ENCODE data around the gene MAX. TPM values are rescaled to one million over a fixed set of nuclear protein-coding genes. Genes with fewer than 3 reads are reported as not detected.
"Not testable (repeated sequence)": the region's sequence is repeated elsewhere in the genome, so short reads cannot be mapped to it uniquely, and the experiment has no call there.

MAX gene
- total and polyA plus RNA-seq, 2 donors (not counting 1 experiment from before 2014, with no cell fraction given), result 35.0 to 85.8 TPM

DNA sequence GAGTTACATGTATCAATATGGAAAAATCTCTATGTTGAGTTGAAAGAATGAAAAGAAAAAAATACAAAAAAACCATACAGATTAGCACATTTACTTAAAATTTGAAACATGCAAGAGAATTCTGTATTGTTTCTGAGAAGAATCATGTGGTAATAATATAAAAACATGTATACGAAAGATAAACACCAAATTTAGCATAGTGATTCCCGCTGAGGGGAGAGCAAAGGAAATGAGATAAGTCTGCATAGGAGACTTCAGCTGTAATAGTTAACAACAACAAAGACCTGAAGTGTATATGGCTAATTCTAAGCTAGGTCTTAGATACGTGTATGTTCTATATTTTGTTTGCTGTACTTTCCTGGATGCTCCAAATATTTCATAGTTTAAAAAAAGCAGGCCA lies 69.1 kb downstream of the MAX start:
- TF ChIP-seq CTCF (conservative IDR thresholded peaks at IDR 0.05 in 1 of 2, IDR thresholded peaks at IDR 0.05 in 1 of 2; ENCODE audit: low read depth in 1 of 2, low read length in 2 of 2) (no peak), EZH2 (IDR thresholded peaks at IDR 0.05; ENCODE audit: low read length, missing control alignments) (no peak)
- H3K9ac ChIP-seq (ENCODE audit: insufficient read depth, low read length), result no peak overlapping the region
- DNase-seq (ENCODE audit: low read depth in 2 of 2), result no peak
- peaks cover 8% of the 10 kb centered on the region for H3K4me1 ChIP-seq (ENCODE audit: control insufficient read depth, extremely low read depth, insufficient read depth, low read length)
- no peaks in the 10 kb centered on the region for H3K27me3 ChIP-seq (ENCODE audit: control insufficient read depth, insufficient read depth, low read length)
- H2AFZ ChIP-seq (ENCODE audit: low read length), result no peak overlapping the region
- H3K36me3 ChIP-seq (ENCODE audit: control insufficient read depth, insufficient read depth, low read length), result no peaks in the 10 kb centered on the region
- no peak overlapping the region for H3K4me3 ChIP-seq (replicated peaks in 1 of 4; ENCODE audit: control extremely low read depth in 1 of 4, insufficient read depth in 1 of 4, low read depth in 3 of 4, low read length in 4 of 4)
- no peak overlapping the region for H3K4me2 ChIP-seq (ENCODE audit: extremely low read depth, insufficient read depth, low read length)
- H3K79me2 ChIP-seq (ENCODE audit: control insufficient read depth, insufficient read depth, low read length), result no peaks in the 10 kb centered on the region
- no peak overlapping the region for H3K27ac ChIP-seq (ENCODE audit: insufficient read depth, low read length)
- H3K9me3 ChIP-seq (ENCODE audit: control insufficient read depth, insufficient read depth, low read depth, low read length), result no peaks in the 10 kb centered on the region
- no peaks in the 10 kb centered on the region for H4K20me1 ChIP-seq (ENCODE audit: control insufficient read depth, extremely low read depth, insufficient read depth, low read length)

DNA sequence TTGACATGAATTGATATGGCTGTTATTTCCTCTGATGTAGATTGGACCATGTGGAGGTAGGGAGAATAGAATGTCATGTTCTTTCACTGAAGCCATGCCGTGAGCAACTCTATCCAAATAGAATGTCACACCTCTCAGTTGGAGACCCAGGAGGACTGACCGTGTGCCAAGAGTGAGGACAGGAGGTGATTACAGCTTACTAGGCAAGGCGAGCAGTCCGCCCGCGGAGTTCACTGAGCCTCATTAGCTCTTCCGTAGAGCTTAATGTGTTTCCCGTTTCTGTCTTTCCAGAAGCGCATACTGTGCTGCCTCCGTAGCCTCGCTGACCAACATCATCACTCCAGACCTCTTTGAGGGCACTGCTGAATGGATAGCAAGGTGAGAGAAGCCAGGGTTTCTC lies 70.0 kb downstream of the MAX start:
- DNase-seq (ENCODE audit: low read depth in 2 of 2), result no peak
- H2AFZ ChIP-seq (ENCODE audit: low read length), result no peak overlapping the region
- no peaks in the 10 kb centered on the region for H3K27me3 ChIP-seq (ENCODE audit: control insufficient read depth, insufficient read depth, low read length)
- H3K4me3 ChIP-seq (replicated peaks in 1 of 4; ENCODE audit: control extremely low read depth in 1 of 4, insufficient read depth in 1 of 4, low read depth in 3 of 4, low read length in 4 of 4), result no peak overlapping the region
- no peaks in the 10 kb centered on the region for H3K79me2 ChIP-seq (ENCODE audit: control insufficient read depth, insufficient read depth, low read length)
- no peak for TF ChIP-seq CTCF (conservative IDR thresholded peaks at IDR 0.05 in 1 of 2, IDR thresholded peaks at IDR 0.05 in 1 of 2; ENCODE audit: low read depth in 1 of 2, low read length in 2 of 2)
- no peak for TF ChIP-seq EZH2 (IDR thresholded peaks at IDR 0.05; ENCODE audit: low read length, missing control alignments)
- no peaks in the 10 kb centered on the region for H3K9me3 ChIP-seq (ENCODE audit: control insufficient read depth, insufficient read depth, low read depth, low read length)
- H3K36me3 ChIP-seq (ENCODE audit: control insufficient read depth, insufficient read depth, low read length), result peaks cover 5% of the 10 kb centered on the region
- H3K4me2 ChIP-seq (ENCODE audit: extremely low read depth, insufficient read depth, low read length), result no peak overlapping the region
- no peak overlapping the region for H3K9ac ChIP-seq (ENCODE audit: insufficient read depth, low read length)
- H3K27ac ChIP-seq (ENCODE audit: insufficient read depth, low read length), result no peak overlapping the region
- no peaks in the 10 kb centered on the region for H4K20me1 ChIP-seq (ENCODE audit: control insufficient read depth, extremely low read depth, insufficient read depth, low read length)
- H3K4me1 ChIP-seq (ENCODE audit: control insufficient read depth, extremely low read depth, insufficient read depth, low read length), result peaks cover 8% of the 10 kb centered on the region

DNA sequence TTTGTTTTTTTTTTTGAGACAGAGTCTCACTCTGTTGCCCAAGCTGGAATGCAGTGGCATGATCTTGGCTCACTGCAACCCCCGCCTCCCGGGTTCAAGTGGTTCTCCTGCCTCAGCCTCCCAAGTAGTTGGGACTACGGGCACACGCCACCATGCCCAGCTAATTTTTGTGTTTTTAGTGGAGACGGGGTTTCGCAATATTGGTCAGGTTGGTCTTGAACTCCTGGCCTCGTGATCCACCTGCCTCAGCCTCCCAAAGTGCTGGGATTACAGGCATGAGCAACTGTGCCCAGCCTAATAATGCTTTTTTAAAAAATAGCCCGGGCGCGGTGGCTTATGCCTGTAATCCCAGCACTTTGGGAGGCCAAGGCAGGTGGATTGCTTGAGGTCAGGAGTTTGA lies 71.0 kb downstream of the MAX start:
- not testable (repeated sequence) for H3K4me3 ChIP-seq (replicated peaks in 1 of 4; ENCODE audit: control extremely low read depth in 1 of 4, insufficient read depth in 1 of 4, low read depth in 3 of 4, low read length in 4 of 4); H3K27ac ChIP-seq (ENCODE audit: insufficient read depth, low read length); H4K20me1 ChIP-seq (ENCODE audit: control insufficient read depth, extremely low read depth, insufficient read depth, low read length); H3K79me2 ChIP-seq (ENCODE audit: control insufficient read depth, insufficient read depth, low read length); H3K36me3 ChIP-seq (ENCODE audit: control insufficient read depth, insufficient read depth, low read length); H2AFZ ChIP-seq (ENCODE audit: low read length); H3K4me2 ChIP-seq (ENCODE audit: extremely low read depth, insufficient read depth, low read length); H3K9me3 ChIP-seq (ENCODE audit: control insufficient read depth, insufficient read depth, low read depth, low read length); H3K4me1 ChIP-seq (ENCODE audit: control insufficient read depth, extremely low read depth, insufficient read depth, low read length); DNase-seq (ENCODE audit: low read depth in 2 of 2); H3K27me3 ChIP-seq (ENCODE audit: control insufficient read depth, insufficient read depth, low read length); H3K9ac ChIP-seq (ENCODE audit: insufficient read depth, low read length)

Measured in fibroblast of lung (primary cell).